Measurements from ENCODE around the gene TMEM252.

The TMEM252 gene

GRCh38 chr9:68538200-68538599 is 2.5 kb downstream of the TMEM252 start:
- no peak for DNase-seq

DNA sequence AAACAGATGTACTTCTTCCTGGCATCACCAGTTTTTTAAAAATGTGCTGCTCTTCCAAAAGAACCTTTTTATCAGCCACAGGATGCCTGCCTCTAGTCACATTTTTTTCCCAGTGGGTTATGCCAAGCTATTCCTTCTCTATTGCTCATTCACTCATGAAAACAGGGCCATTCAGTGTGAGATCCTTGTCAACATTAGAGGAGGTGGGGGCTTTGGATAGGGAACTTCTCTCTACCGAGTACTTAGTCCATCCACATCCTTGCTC is 3.1 kb downstream of the TMEM252 start:
- DNase-seq, result no peak

- no peak for DNase-seq
Observed at GRCh38 chr9:68536876-68537615, 3.6 kb downstream of the TMEM252 start.

DNA sequence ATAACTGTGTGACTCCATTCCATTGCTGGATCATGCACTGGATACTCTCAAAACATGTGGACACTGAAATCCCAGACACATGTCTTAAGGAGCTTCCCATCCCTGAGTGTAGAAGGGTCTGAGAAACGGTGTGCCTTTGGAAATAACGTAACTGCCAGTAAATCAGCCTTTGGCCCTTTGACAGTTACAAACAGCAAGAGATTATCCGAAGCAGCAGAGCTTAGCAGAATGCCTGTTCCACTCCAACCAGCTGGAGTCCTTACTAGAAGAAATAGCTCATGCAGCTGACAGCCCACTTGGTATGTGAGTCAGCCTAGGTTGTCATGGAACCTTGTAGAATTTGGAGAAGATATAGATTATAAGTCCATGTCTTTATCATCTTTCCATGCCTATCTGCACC is 7.0 kb downstream of the TMEM252 start:
- DNase-seq, result no peak

GRCh38 chr9:68532131-68532530 is 8.6 kb downstream of the TMEM252 start:
- no peak for DNase-seq

GRCh38 chr9:68530618-68531017 is 10.1 kb downstream of the TMEM252 start:
- DNase-seq, result no peak

- no peak for DNase-seq
Observed at GRCh38 chr9:68523367-68523936, 17.2 kb downstream of the TMEM252 start.

- DNase-seq, result no peak
Observed at GRCh38 chr9:68522954-68523353, 17.7 kb downstream of the TMEM252 start.

GRCh38 chr9:68522131-68522530 is 18.6 kb downstream of the TMEM252 start:
- no peak for DNase-seq

DNA sequence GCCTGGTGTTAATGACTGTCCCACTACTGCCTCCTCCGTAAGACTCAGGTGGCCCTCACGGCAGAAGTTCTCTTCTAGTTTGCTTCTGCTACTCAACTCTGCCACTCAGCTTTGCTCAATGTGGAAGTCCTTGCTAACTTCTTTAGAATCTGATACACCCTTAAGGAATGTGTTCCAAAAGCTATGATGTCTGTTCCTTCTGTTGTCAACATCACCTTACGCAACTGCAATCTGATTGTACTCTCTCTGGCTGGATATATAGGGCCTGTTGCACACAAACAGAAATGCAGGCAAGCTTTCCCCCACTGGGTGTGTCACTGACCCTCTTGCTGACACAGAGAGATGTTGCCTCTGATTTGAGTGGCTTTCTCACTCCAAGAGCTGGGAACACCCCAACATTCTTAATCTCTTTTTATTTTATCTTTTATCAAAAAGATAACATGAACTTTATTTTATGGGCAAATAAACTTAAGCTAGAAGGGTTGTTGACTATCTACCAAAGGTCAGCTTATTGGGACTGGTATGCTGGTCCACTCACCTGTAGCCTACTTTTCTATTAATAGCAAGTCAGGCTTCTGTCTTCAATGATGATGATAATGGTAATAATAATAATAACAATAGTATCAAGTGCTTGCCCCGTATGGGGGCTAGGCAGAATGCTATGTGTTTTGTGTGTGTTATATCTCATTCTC is 25.2 kb downstream of the TMEM252 start:
- DNase-seq, result no peak

- no peak for DNase-seq
Observed at GRCh38 chr9:68513981-68514380, 26.7 kb downstream of the TMEM252 start.

- no peak for DNase-seq
Observed at GRCh38 chr9:68513385-68513784, 27.3 kb downstream of the TMEM252 start.

DNA sequence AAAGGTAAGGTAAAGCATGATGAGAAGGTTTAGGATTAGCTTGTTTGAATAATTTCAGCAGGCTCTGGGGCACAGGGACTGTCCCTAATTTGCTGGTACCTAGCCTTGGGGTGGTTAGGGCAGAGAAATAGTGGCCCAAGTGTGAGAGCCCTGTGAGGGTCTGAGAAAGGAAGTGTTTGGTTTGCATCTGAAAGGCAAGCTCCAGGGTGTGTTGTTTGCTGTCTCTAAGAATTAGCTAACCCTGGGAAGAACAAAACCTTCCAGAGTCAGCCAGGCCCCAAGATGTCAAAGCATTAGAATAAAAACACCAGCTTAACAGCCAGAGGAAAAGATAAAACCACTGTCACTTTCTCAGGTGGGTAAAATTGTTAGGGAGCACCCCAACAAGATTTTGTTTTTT is 31.0 kb downstream of the TMEM252 start:
- no peak for DNase-seq

GRCh38 chr9:68508547-68508946 is 32.1 kb downstream of the TMEM252 start:
- DNase-seq, result no peak

DNA sequence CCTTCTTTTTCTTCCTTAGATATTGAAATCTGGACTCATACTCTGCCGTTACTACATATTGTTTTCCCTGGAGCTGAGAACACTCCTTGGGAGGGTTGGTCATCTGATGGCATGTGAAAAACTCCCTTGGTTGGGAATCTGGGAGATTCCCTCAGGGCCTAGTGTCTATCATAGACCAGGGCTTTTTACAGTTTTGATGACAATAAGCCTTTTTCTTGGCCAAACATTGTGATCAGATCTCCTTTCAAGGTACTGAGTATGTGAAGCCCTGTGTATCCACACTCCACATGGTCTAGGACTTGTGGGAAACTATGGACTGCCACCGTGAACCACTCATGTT is 32.9 kb downstream of the TMEM252 start:
- no peak for DNase-seq

DNA sequence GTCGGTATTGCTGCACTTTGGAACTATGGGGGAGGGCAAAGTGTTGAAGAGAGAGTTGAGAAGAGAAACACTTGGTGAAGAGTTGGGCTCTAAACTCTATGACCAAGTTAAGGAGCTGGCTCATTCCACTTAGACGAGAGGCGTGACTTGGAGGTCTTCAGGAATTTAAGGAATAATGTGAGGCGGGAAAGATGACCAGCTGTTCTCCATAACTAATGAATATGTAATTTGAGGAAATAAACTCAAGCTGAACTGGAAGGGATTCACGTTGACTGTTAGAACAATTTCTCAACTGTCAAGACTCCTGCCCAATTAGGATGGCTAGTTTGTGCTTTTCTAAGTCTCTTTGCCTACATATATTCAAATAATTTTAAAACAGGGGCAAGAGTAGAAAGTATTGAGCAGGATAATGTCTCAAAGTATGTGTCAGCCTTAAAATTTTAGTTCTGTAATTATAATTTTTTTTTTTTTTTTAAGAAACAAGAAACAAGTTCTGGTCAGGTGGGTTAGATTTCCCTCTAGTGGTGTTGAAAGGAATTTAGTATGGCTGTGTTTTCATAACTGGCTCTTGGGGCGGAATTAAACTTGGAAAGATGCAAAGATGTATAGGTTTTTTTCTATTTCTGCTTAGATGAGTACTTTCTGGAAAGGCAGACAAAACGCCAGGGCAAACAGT is 33.4 kb downstream of the TMEM252 start:
- peak in 1 of 2 experiments; percentile 9 for DNase-seq

- no peak for DNase-seq
Observed at GRCh38 chr9:68506551-68506950, 34.1 kb downstream of the TMEM252 start.

GRCh38 chr9:68505681-68506409 is 34.8 kb downstream of the TMEM252 start:
- no peak for DNase-seq

DNA sequence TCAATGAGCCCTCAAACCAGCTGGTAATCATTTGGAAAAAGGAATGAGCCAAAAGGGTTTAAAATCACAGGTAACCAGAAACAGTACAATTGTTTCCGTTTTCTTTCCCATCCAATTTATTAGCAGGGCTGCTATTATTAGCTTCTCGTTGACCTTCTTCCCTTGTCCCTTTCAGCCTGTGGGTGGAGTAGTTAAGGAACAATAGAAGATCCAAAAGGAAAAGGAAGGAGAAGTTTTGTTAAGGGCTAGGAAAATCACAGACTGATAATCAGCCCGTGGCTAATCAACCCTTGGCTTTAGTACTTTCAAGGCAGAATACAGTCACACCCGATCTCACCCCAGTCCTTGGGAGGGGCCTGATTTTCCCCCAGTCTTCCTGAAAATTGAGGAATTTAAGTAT is 38.4 kb downstream of the TMEM252 start:
- no peak for DNase-seq

DNA sequence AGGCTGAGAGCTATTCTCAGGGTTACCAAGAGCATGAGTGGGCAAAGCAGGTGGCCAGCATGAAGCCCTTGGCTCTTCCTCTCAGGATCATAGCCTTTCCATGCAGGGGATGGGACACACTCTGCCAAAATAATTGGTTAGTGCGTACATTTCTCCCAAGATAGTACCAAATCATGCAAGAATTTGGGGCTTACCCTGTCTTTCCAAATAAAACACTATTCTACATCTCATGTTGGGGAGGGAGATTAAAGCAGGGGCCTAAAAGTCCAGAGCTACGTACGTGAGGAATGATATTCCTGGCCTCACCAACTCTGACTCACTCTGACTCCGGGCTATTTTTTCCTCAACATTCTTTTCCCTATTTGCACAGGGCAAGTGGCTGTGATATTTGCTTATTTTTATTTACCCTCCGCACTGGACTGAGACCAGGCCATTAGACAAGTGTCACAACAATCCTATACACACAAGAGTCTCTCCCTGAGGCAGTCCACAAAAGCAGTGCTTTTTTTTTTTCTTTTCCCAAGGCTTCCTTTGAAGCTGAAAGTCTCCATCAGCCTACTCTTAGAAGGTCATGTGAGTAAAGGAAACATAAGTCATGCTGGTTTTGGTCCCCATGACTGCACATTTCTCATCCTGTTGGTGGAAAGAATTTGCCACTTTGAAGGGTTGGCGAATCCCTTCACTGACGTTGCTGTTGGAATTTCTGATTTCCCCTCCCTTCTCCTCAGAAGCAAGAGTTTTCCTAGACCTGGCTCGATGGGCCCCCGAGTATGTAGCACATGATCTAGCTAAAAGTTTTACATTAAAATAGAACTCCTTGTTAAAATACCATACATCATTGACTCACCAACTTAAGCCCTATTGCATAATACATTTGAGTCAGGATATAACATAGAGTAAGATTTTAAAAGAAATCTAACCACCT is 40.0 kb downstream of the TMEM252 start:
- DNase-seq, result no peak

- DNase-seq, result no peak
Observed at GRCh38 chr9:68498816-68499215, 41.9 kb downstream of the TMEM252 start.

DNA sequence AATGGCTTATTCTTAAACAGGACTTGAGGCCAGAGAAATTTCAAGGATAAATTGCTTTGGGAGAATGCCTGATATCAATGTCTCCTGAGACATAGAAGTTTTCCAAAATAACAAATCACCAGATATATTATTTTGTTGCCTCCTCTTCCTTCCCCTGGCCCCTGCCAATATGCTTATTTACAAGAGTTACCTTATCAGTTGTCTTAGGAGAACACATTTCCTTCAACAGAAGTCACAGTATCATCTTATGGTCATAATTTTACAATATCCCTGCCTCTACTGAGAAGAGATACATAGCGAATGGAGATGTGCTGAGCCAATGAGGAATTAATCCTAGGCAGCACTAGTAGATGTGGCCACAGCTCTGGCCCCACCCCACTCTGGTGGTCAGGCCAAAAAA is 43.1 kb downstream of the TMEM252 start:
- no peak for DNase-seq
